ENCODE measurements around the gene LRR1.
A peak's percentile ranks its signal among the peaks of the same experiment; 100 is the strongest.
"Not testable (repeated sequence)": the region's sequence is repeated elsewhere in the genome, so short reads cannot be mapped to it uniquely, and the experiment has no call there.

LRR1 gene

DNA sequence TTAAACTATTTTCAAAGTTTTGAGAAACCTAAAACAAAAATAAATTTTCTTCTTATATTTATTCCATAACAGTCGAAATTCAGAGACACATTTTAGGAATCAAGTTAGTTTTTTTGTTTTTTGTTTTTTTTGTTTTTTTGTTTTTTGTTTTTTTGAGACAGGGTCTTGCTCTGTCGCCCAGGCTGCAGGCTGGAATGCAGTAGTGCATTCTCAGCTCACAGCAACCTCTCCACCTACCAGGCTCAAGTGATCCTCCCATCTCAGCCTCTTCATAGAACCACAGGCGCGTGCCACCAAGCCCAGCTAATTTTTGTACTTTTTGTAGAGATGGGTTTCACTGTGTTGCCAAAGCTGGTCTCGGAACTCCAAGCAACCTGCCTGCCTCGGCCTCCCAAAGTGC is 54.8 kb downstream of the LRR1 start:
- no peak overlapping the region for H3K27ac ChIP-seq (ENCODE audit: low read depth in 2 of 2, low read length in 2 of 2)
- H3K9ac ChIP-seq (ENCODE audit: low read depth in 1 of 2, low read length in 2 of 2): no peak overlapping the region
- no peaks in the 10 kb centered on the region for H3K9me3 ChIP-seq (ENCODE audit: control insufficient read depth in 2 of 2, low read length in 2 of 2)
- H3K4me3 ChIP-seq (ENCODE audit: low read length in 2 of 2): no peak overlapping the region
- no peaks in the 10 kb centered on the region for H3K36me3 ChIP-seq (ENCODE audit: control insufficient read depth in 2 of 2, insufficient read depth in 2 of 2, low read length in 2 of 2)
- H3K27me3 ChIP-seq (ENCODE audit: control insufficient read depth in 2 of 2, insufficient read depth in 2 of 2, low read length in 2 of 2): no peaks in the 10 kb centered on the region
- H3K4me1 ChIP-seq (ENCODE audit: control insufficient read depth in 2 of 2, insufficient read depth in 2 of 2, low read length in 2 of 2): no peaks in the 10 kb centered on the region

DNA sequence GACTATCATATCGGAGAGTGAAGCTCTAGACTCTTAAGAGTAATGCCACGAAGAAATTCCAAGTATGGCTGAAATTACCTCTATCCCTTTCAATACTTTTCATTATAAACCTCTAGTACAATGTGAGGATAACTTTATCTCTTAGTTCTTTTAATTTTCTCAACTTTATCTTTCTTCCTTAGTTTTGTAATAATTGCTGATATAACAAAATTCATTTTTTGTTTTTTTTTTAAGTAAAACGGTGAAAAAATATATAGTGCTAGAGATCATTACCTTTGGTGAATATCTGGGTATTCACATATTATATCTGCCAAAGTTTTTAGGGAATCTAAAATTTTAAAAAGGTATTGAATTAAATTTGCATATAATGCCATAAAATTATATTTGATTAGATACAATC is 55.8 kb downstream of the LRR1 start:
- Histone ChIP-seq H3K27me3 (ENCODE audit: control insufficient read depth in 2 of 2, insufficient read depth in 2 of 2, low read length in 2 of 2) (no peaks in the 10 kb centered on the region), H3K27ac (ENCODE audit: low read depth in 2 of 2, low read length in 2 of 2) (no peak overlapping the region), H3K9ac (ENCODE audit: low read depth in 1 of 2, low read length in 2 of 2) (no peak overlapping the region), H3K4me1 (ENCODE audit: control insufficient read depth in 2 of 2, insufficient read depth in 2 of 2, low read length in 2 of 2) (peaks cover 0 to under 1% of the 10 kb centered on the region in 2 donors), H3K9me3 (ENCODE audit: control insufficient read depth in 2 of 2, low read length in 2 of 2) (no peaks in the 10 kb centered on the region), H3K4me3 (ENCODE audit: low read length in 2 of 2) (no peak overlapping the region), H3K36me3 (ENCODE audit: control insufficient read depth in 2 of 2, insufficient read depth in 2 of 2, low read length in 2 of 2) (no peaks in the 10 kb centered on the region)

DNA sequence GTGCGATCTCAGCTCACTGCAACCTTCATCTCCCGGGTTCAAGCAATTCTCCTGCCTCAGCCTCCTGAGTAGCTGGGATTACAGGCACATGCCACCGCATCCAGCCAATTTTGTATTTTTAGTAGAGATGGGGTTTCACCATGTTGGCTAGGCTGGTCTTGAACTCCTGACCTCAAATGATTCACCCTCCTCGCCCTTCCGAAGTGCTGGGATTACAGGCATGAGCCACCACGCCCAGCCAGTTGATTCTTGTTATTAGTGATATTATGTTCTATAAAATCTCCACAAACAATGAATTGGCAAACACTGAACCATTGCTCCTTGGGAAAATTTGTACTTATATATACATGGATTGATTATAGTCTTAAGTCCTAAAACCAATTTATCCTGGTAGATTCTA is 58.8 kb downstream of the LRR1 start:
- not testable (repeated sequence) for H3K9ac ChIP-seq (ENCODE audit: low read depth in 1 of 2, low read length in 2 of 2); H3K9me3 ChIP-seq (ENCODE audit: control insufficient read depth in 2 of 2, low read length in 2 of 2); H3K27me3 ChIP-seq (ENCODE audit: control insufficient read depth in 2 of 2, insufficient read depth in 2 of 2, low read length in 2 of 2)

DNA sequence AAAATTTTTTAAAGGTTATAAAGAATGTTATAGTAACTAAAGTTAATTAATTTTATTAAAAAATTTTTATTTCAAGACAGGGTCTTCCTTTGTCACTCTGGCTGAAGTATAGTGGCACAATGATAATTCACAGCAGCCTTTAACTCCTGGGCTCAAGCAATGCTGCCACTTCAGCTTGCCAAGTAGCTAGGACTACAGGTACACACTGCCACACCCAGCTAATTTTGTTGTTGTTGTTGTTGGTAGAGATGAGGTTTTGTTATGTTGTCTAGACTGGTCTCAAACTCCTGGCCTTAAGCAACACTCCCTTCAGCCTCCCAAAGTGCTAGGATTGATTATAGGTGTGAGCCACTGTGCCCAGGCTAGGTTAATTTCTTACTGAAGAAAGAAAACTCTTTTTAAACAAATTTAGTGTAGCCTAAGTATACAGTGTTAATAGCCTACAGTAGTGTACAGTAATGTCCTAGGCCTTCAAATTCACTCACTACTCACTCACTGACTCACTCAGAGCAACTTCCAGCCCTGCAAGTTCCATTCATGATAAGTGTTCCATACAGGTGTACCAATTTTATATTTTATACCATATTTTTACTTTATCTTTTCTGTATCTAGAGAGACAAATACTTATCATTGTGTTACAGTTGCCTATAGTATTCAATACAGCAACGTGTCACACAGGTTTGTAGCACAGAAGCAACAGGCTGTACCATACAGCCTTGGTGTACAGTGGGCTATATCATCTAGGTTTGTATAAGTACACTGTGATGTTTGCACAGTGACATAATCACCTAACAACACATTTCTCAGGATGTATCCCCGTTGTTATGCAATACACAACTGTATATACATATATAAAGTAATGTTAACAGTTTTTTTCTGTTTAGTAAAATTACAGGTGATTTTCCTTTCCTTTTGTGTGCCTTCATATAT is 61.1 kb downstream of the LRR1 start:
- Histone ChIP-seq H3K9me3 (ENCODE audit: control insufficient read depth in 2 of 2, low read length in 2 of 2) (no peaks in the 10 kb centered on the region), H3K4me3 (ENCODE audit: low read length in 2 of 2) (no peak overlapping the region), H3K27ac (ENCODE audit: low read depth in 2 of 2, low read length in 2 of 2) (peak overlapping the region in 1 of 2 donors; percentile 55), H3K27me3 (ENCODE audit: control insufficient read depth in 2 of 2, insufficient read depth in 2 of 2, low read length in 2 of 2) (no peaks in the 10 kb centered on the region), H3K9ac (ENCODE audit: low read depth in 1 of 2, low read length in 2 of 2) (no peak overlapping the region), H3K4me1 (ENCODE audit: control insufficient read depth in 2 of 2, insufficient read depth in 2 of 2, low read length in 2 of 2) (peaks cover 0 to 6% of the 10 kb centered on the region in 2 donors), H3K36me3 (ENCODE audit: control insufficient read depth in 2 of 2, insufficient read depth in 2 of 2, low read length in 2 of 2) (no peaks in the 10 kb centered on the region)

More for the DNA sequence above, 58.8 kb downstream of the LRR1 start:
- not testable (repeated sequence) for H3K36me3 ChIP-seq (ENCODE audit: control insufficient read depth in 2 of 2, insufficient read depth in 2 of 2, low read length in 2 of 2); H3K4me3 ChIP-seq (ENCODE audit: low read length in 2 of 2); H3K4me1 ChIP-seq (ENCODE audit: control insufficient read depth in 2 of 2, insufficient read depth in 2 of 2, low read length in 2 of 2); H3K27ac ChIP-seq (ENCODE audit: low read depth in 2 of 2, low read length in 2 of 2)

Measured in mucosa of rectum (tissue), 2 donors.